GM13977 (cell line): Measurements from ENCODE around the gene RUNDC3A.

Source experiments
- DNase-seq: peaks from one replicate; pipeline ENCODE4 v3.0.0; 2012; ENCODE audit warnings: low spot score
- CTCF ChIP-seq: IDR thresholded peaks from 2 replicates; pipeline ENCODE4 v1.5.1; 2012; ENCODE audit warnings: mild to moderate bottlenecking, control low read depth; ENCODE audit not compliant: insufficient read depth; ENCODE audit errors: extremely low read depth, missing control alignments
- in situ Hi-C: fragments of 300-500 bp; cut with MboI; formaldehyde crosslinking; loops from one replicate; pipeline ENCODE4 v1.12.0; 2022; ENCODE audit warnings: low sequenced_read_pairs, low pct_unique_long_range_greater_than_20kb, mixed read lengths, inconsistent platforms; ENCODE audit not compliant: unreplicated experiment

RUNDC3A gene

DNA sequence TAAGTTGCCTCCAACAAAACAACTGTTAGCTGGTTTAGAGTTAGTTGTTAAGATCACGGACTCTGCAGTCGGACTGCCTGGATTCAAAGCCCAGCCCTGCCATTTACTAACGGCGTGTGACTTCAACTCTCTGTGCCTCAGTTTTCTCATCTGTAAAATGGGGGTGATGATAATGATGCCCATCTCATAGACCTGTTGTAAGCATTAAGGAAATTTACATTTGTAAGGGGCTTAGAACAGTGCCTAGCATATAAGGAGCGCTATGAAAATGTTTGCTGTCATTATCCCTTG lies 41.3 kb upstream of the RUNDC3A start:
- TF ChIP-seq CTCF = no peak
- no peak for DNase-seq
- in situ Hi-C loops = no loop called here

DNA sequence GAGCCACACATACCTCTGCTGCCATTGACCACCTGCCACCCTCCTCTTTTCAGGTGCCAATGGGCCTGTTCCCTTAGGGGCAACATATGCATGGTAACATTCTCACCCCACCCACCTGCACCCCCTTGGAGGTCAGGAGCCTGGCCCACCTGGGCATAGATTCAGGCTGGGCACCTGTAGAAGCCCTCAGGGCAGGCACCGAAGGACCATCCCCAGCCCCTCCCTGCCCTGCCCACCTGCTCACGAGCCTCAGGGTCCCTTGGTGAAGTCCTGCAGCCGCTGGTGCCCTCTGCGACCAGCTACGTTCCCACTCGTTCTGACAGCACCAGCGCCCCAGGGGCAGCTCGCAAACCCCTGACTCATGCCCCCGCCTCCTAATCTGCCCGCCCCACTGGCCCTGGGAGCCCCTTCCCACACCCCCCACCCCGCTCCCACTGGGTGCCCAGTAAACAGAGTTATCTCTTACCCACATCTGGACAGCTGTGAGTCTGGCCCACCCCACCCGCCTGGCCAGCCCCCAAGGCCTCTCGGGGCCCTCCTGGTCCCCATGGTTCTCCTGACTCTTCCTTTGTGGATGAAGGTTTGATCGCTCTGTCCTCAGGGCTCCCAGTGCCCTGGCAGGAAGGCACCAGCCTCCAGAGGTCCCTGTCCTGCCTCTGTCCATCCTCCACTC lies 40.4 kb upstream of the RUNDC3A start, which contains the start of gene SLC4A1:
TSS of gene SLC4A1 (minus strand) at position 318 of the 673 bp plus-strand sequence. CDS start 5,269 bp downstream, outside the sequence.
- TF ChIP-seq CTCF = no peak
- DNase-seq = no peak
- in situ Hi-C loops = no loop called here

- no peak for DNase-seq
- in situ Hi-C loops = no loop called here
Observed at GRCh38 chr17:44268709-44269534, 39.5 kb upstream of the RUNDC3A start.

GRCh38 chr17:44269535-44270240 lies 38.7 kb upstream of the RUNDC3A start:
- no peak for DNase-seq
- in situ Hi-C loops = no loop called here
- TF ChIP-seq CTCF = no peak

More at GRCh38 chr17:44268709-44269534, 39.5 kb upstream of the RUNDC3A start:
- no peak for TF ChIP-seq CTCF

- in situ Hi-C loops = no loop called here
- DNase-seq = no peak
- TF ChIP-seq CTCF = no peak
Observed at GRCh38 chr17:44272321-44272951, 36.0 kb upstream of the RUNDC3A start.

GRCh38 chr17:44272954-44273353 lies 35.4 kb upstream of the RUNDC3A start:
- in situ Hi-C loops = no loop called here
- DNase-seq = no peak
- TF ChIP-seq CTCF = no peak
